Measurements from ENCODE around the gene TEX38. TPM values are rescaled to one million over a fixed set of nuclear protein-coding genes. Genes with fewer than 3 reads are reported as not detected.
"Not testable (repeated sequence)": the region's sequence is repeated elsewhere in the genome, so short reads cannot be mapped to it uniquely, and the experiment has no call there.

Gene TEX38
- total and polyA plus RNA-seq, 4 donors: not detected

DNA sequence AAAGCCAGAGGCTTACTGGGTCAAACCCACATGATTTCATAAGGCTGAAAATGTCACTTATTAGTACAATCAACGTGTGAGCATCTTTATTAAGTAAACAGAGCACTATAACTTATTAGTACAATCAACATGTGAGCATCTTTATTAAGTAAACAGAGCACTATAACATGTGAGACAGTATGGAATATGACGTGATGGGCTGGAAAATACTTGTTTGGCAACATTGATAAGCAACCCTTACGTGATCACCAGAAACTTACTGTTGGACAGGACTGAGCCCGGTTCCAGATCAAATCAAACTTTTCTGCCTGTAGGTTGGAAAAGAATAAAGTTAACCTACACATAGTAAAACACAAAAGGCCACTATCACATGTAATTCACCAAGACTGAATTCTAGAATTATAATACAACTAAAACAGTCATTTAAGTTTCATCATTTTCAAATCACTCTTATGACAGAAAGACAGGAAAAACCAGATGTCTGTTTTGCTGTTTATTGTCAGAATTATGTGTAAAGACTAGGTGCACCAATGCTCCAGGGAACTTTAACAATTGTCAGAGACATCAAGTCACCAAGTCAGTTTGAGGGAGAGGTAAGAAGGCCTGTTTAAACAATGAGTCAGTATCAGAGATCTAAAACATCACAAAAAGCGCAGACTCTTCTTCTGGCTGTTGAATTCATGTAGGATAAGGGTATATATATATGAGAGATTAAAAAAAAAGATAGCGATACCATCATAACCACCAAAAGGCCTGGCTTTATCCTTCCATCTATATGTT lies 19.1 kb upstream of the TEX38 start (continued):
- TF ChIP-seq, protein P1, sequence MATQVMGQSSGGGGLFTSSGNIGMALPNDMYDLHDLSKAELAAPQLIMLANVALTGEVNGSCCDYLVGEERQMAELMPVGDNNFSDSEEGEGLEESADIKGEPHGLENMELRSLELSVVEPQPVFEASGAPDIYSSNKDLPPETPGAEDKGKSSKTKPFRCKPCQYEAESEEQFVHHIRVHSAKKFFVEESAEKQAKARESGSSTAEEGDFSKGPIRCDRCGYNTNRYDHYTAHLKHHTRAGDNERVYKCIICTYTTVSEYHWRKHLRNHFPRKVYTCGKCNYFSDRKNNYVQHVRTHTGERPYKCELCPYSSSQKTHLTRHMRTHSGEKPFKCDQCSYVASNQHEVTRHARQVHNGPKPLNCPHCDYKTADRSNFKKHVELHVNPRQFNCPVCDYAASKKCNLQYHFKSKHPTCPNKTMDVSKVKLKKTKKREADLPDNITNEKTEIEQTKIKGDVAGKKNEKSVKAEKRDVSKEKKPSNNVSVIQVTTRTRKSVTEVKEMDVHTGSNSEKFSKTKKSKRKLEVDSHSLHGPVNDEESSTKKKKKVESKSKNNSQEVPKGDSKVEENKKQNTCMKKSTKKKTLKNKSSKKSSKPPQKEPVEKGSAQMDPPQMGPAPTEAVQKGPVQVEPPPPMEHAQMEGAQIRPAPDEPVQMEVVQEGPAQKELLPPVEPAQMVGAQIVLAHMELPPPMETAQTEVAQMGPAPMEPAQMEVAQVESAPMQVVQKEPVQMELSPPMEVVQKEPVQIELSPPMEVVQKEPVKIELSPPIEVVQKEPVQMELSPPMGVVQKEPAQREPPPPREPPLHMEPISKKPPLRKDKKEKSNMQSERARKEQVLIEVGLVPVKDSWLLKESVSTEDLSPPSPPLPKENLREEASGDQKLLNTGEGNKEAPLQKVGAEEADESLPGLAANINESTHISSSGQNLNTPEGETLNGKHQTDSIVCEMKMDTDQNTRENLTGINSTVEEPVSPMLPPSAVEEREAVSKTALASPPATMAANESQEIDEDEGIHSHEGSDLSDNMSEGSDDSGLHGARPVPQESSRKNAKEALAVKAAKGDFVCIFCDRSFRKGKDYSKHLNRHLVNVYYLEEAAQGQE (IDR thresholded peaks at IDR 0.05): no peak

DNA sequence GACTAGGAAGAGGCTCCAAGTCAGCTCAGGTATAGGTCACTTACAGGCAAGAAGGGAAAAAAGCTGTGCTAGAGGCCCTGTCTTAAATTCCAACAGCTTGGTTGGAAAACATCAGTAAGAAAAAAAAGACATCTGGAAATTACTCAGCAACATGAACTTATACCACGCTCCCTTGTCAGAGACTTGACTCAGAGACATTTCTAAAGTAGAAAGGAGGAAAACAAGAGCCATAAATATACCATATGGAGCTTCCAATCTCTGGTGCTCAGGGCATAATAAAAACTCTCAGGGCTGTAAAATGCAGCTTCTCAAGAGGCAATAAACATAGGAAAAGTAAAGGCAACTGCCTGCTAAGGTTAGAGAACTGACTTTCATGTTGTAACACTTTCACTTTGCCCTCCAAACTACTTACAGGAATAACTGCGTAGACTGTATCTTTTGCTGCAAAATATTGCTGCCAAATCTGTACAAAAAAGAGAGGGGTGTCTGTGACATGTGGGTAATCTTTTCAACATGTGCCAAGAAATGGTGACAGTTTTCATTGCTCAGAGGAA lies 18.2 kb upstream of the TEX38 start:
- DNase-seq (ENCODE audit: low spot score): no peak
- H3K9ac ChIP-seq (ENCODE audit: low read depth in 1 of 2, low read length in 2 of 2): no peak overlapping the region
- no peaks in the 10 kb centered on the region for H3K4me1 ChIP-seq (ENCODE audit: control insufficient read depth in 4 of 4, insufficient read depth in 4 of 4, low read length in 3 of 4)
- no peaks in the 10 kb centered on the region for H3K9me3 ChIP-seq (ENCODE audit: control insufficient read depth in 4 of 4, low read length in 3 of 4)
- peaks cover 0 to 51% (median 42%) of the 10 kb centered on the region in 4 donors for H3K36me3 ChIP-seq (ENCODE audit: control insufficient read depth in 4 of 4, insufficient read depth in 3 of 4, low read depth in 1 of 4, low read length in 3 of 4)
- 85% methylated on average over 2 of the region's 2 CpGs for WGBS
- H3K27ac ChIP-seq (ENCODE audit: low read depth in 1 of 2, low read length in 2 of 2): no peak overlapping the region
- TF ChIP-seq, protein P2, sequence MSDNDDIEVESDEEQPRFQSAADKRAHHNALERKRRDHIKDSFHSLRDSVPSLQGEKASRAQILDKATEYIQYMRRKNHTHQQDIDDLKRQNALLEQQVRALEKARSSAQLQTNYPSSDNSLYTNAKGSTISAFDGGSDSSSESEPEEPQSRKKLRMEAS (IDR thresholded peaks at IDR 0.05): no peak
- TF ChIP-seq RAD21 (IDR thresholded peaks at IDR 0.05) (no peak), GABPA (IDR thresholded peaks at IDR 0.05 in 1 of 2, conservative IDR thresholded peaks at IDR 0.05 in 1 of 2) (no peak), HNF4G (IDR thresholded peaks at IDR 0.05) (no peak)
- H3K4me3 ChIP-seq (ENCODE audit: low read depth in 1 of 3, low read length in 3 of 3): no peak overlapping the region
- H3K27me3 ChIP-seq (ENCODE audit: control insufficient read depth in 4 of 4, insufficient read depth in 4 of 4, low read length in 3 of 4): no peaks in the 10 kb centered on the region

DNA sequence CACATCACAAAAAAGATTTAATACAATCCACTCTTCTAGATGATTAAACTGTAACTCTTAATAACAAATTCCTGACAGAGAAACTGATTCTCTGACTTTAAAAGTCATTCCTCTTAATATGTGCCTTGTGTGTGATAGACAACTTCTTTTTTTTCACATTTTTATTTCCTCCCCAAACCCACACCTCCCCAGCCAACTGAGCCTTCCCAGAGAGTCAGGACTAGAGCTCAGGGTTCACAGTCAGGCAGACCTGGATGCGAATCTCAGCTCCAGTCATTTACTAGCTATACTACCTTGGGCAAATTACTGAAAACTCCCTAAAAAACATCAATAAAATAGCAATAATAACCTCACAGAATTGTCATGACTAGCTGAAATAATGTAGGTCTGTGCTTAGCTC lies 17.6 kb upstream of the TEX38 start:
- H3K27me3 ChIP-seq (ENCODE audit: control insufficient read depth in 4 of 4, insufficient read depth in 4 of 4, low read length in 3 of 4): no peaks in the 10 kb centered on the region
- H3K36me3 ChIP-seq (ENCODE audit: control insufficient read depth in 4 of 4, insufficient read depth in 3 of 4, low read depth in 1 of 4, low read length in 3 of 4): peaks cover 0 to 53% (median 41%) of the 10 kb centered on the region in 4 donors
- H3K27ac ChIP-seq (ENCODE audit: low read depth in 1 of 2, low read length in 2 of 2): no peak overlapping the region
- DNase-seq (ENCODE audit: low spot score): no peak
- TF ChIP-seq HNF4A (conservative IDR thresholded peaks at IDR 0.05) (no peak), FOXA1 (IDR thresholded peaks at IDR 0.05) (no peak), SP1 (IDR thresholded peaks at IDR 0.05) (no peak), YY1 (IDR thresholded peaks at IDR 0.05) (no peak), TAF1 (conservative IDR thresholded peaks at IDR 0.05) (no peak)
- TF ChIP-seq, protein P3, sequence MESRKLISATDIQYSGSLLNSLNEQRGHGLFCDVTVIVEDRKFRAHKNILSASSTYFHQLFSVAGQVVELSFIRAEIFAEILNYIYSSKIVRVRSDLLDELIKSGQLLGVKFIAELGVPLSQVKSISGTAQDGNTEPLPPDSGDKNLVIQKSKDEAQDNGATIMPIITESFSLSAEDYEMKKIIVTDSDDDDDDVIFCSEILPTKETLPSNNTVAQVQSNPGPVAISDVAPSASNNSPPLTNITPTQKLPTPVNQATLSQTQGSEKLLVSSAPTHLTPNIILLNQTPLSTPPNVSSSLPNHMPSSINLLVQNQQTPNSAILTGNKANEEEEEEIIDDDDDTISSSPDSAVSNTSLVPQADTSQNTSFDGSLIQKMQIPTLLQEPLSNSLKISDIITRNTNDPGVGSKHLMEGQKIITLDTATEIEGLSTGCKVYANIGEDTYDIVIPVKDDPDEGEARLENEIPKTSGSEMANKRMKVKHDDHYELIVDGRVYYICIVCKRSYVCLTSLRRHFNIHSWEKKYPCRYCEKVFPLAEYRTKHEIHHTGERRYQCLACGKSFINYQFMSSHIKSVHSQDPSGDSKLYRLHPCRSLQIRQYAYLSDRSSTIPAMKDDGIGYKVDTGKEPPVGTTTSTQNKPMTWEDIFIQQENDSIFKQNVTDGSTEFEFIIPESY (IDR thresholded peaks at IDR 0.05): no peak
- TF ChIP-seq, protein P2 (IDR thresholded peaks at IDR 0.05): no peak
- TF ChIP-seq, protein P1 (IDR thresholded peaks at IDR 0.05): no peak
- TF ChIP-seq, protein P4, sequence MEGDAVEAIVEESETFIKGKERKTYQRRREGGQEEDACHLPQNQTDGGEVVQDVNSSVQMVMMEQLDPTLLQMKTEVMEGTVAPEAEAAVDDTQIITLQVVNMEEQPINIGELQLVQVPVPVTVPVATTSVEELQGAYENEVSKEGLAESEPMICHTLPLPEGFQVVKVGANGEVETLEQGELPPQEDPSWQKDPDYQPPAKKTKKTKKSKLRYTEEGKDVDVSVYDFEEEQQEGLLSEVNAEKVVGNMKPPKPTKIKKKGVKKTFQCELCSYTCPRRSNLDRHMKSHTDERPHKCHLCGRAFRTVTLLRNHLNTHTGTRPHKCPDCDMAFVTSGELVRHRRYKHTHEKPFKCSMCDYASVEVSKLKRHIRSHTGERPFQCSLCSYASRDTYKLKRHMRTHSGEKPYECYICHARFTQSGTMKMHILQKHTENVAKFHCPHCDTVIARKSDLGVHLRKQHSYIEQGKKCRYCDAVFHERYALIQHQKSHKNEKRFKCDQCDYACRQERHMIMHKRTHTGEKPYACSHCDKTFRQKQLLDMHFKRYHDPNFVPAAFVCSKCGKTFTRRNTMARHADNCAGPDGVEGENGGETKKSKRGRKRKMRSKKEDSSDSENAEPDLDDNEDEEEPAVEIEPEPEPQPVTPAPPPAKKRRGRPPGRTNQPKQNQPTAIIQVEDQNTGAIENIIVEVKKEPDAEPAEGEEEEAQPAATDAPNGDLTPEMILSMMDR (IDR thresholded peaks at IDR 0.05; ENCODE audit: low read depth, low read length, missing input control): no peak
- H3K4me1 ChIP-seq (ENCODE audit: control insufficient read depth in 4 of 4, insufficient read depth in 4 of 4, low read length in 3 of 4): no peaks in the 10 kb centered on the region
- H3K9me3 ChIP-seq (ENCODE audit: control insufficient read depth in 4 of 4, low read length in 3 of 4): no peaks in the 10 kb centered on the region
- H3K4me3 ChIP-seq (ENCODE audit: low read depth in 1 of 3, low read length in 3 of 3): no peak overlapping the region
- 86% methylated on average over 1 of the region's 1 CpG for WGBS
- H3K9ac ChIP-seq (ENCODE audit: low read depth in 1 of 2, low read length in 2 of 2): no peak overlapping the region

DNA sequence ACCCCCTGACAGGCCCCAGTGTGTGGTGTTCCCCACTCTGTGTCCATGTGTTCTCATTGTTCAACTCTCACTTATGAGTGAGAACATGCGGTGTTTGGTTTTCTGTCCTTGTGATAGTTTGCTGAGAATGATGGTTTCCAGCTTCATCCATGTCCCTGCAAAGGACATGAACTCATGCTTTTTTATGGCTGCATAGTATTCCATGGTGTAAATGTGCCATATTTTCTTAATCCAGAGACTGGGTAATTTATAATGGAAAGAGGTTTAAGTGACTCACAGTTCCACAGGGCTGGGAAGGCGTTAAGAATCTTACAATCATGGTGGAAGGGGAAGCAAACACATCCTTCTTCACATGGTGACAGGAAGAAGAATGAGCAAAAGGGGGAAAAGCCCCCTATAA lies 17.0 kb upstream of the TEX38 start:
- not testable (repeated sequence) for H3K27ac ChIP-seq (ENCODE audit: low read depth in 1 of 2, low read length in 2 of 2); H3K4me1 ChIP-seq (ENCODE audit: control insufficient read depth in 4 of 4, insufficient read depth in 4 of 4, low read length in 3 of 4); H3K27me3 ChIP-seq (ENCODE audit: control insufficient read depth in 4 of 4, insufficient read depth in 4 of 4, low read length in 3 of 4); H3K4me3 ChIP-seq (ENCODE audit: low read depth in 1 of 3, low read length in 3 of 3); H3K9me3 ChIP-seq (ENCODE audit: control insufficient read depth in 4 of 4, low read length in 3 of 4); DNase-seq (ENCODE audit: low spot score); H3K9ac ChIP-seq (ENCODE audit: low read depth in 1 of 2, low read length in 2 of 2)
- peaks cover 0 to 50% (median 38%) of the 10 kb centered on the region in 4 donors for H3K36me3 ChIP-seq (ENCODE audit: control insufficient read depth in 4 of 4, insufficient read depth in 3 of 4, low read depth in 1 of 4, low read length in 3 of 4)
- WGBS: 97% methylated on average over 2 of the region's 2 CpGs
